Mesenchymal stem cell (in vitro differentiated cells and primary cell): ENCODE results near the gene CAMTA1.

Source experiments
- DNase-seq: peaks from one replicate; pipeline ENCODE4 v3.0.0-alpha.2; 2013
- H2AFZ ChIP-seq: one replicate; pipeline ENCODE4 v1.6.1; 2013; ENCODE audit warnings: low read depth, mild to moderate bottlenecking, control low read depth, inconsistent platforms, low read length, moderate library complexity
- H2AK5ac ChIP-seq: 2 replicates; pipeline ENCODE4 v1.6.1; 2013; ENCODE audit warnings: low read length, moderate library complexity, mild to moderate bottlenecking, inconsistent platforms; ENCODE audit not compliant: severe bottlenecking
- H2BK120ac ChIP-seq: one replicate; pipeline ENCODE4 v1.6.1; 2013; ENCODE audit warnings: low read depth, mild to moderate bottlenecking, inconsistent platforms, low read length, moderate library complexity
- H2BK12ac ChIP-seq, 2 experiments: one replicate each; pipeline ENCODE4 v1.6.1; 2013; ENCODE audit warnings: inconsistent platforms in 2 of 2, low read length in 2 of 2, mild to moderate bottlenecking in 2 of 2, moderate library complexity in 2 of 2, control low read depth in 1 of 2
- H2BK15ac ChIP-seq: one replicate; pipeline ENCODE4 v1.6.1; 2013; ENCODE audit warnings: mild to moderate bottlenecking, low read depth, inconsistent platforms; ENCODE audit not compliant: poor library complexity, severe bottlenecking
- H2BK5ac ChIP-seq: 2 replicates; pipeline ENCODE4 v1.6.1; 2013; ENCODE audit warnings: low read depth, mild to moderate bottlenecking, low read length, control low read depth, inconsistent platforms; ENCODE audit not compliant: poor library complexity, severe bottlenecking
- H3K14ac ChIP-seq, 2 experiments: one replicate each; pipeline ENCODE4 v1.6.1; 2013; ENCODE audit warnings: inconsistent platforms in 2 of 2, low read length in 2 of 2, control low read depth in 1 of 2, mild to moderate bottlenecking in 1 of 2, moderate library complexity in 1 of 2
- H3K18ac ChIP-seq, 2 experiments: one replicate each; pipeline ENCODE4 v1.6.1; 2013; ENCODE audit warnings: inconsistent platforms in 2 of 2, low read length in 2 of 2, control low read depth in 1 of 2, low read depth in 1 of 2, mild to moderate bottlenecking in 1 of 2
- H3K23ac ChIP-seq, 2 experiments: one replicate each; pipeline ENCODE4 v1.6.1; 2013; ENCODE audit warnings: inconsistent platforms in 2 of 2, low read length in 2 of 2, mild to moderate bottlenecking in 2 of 2, moderate library complexity in 2 of 2, control low read depth in 1 of 2
- H3K27ac ChIP-seq: 2 replicates; pipeline ENCODE4 v1.5.1; 2013; ENCODE audit warnings: mild to moderate bottlenecking, moderate library complexity, low read length, control low read depth, inconsistent platforms; ENCODE audit not compliant: poor library complexity, severe bottlenecking
- H3K27me3 ChIP-seq, 2 experiments: 2 replicates each; pipeline versions ENCODE4 v1.6.1 to v1.7.0; 2013; ENCODE audit warnings: low read length in 2 of 2, mild to moderate bottlenecking in 2 of 2, moderate library complexity in 2 of 2, control low read depth in 1 of 2, inconsistent platforms in 1 of 2; ENCODE audit not compliant: control insufficient read depth in 1 of 2, insufficient read depth in 1 of 2
- H3K36me3 ChIP-seq, 2 experiments: 2 replicates each; pipeline versions ENCODE4 v1.6.1 to v1.7.0; 2013; ENCODE audit warnings: low read length in 2 of 2, control low read depth in 1 of 2, inconsistent platforms in 1 of 2, low read depth in 1 of 2, mild to moderate bottlenecking in 1 of 2; ENCODE audit not compliant: insufficient read depth in 2 of 2, control insufficient read depth in 1 of 2
- H3K4ac ChIP-seq, 2 experiments: one replicate each; pipeline ENCODE4 v1.6.1; 2013; ENCODE audit warnings: inconsistent platforms in 2 of 2, low read length in 2 of 2, mild to moderate bottlenecking in 2 of 2, moderate library complexity in 2 of 2, control low read depth in 1 of 2, low read depth in 1 of 2
- H3K4me1 ChIP-seq: 2 replicates; pipeline ENCODE4 v1.6.1; 2013; ENCODE audit warnings: low read depth, low read length, control low read depth; ENCODE audit not compliant: control insufficient read depth, insufficient read depth
- H3K4me2 ChIP-seq: 2 replicates; pipeline ENCODE4 v1.6.1; 2013; ENCODE audit warnings: low read length, mild to moderate bottlenecking, inconsistent platforms; ENCODE audit not compliant: poor library complexity, severe bottlenecking
- H3K4me3 ChIP-seq, 2 experiments: 2 replicates each; pipeline versions ENCODE4 v1.5.1 to v1.7.0; 2013; ENCODE audit warnings: low read length in 2 of 2, mild to moderate bottlenecking in 2 of 2, control low read depth in 1 of 2, low read depth in 1 of 2; ENCODE audit not compliant: insufficient read depth in 1 of 2
- H3K79me1 ChIP-seq: replicated peaks from 2 replicates; pipeline ENCODE4 v1.6.1; 2013; ENCODE audit warnings: mild to moderate bottlenecking, control low read depth, low read length, inconsistent platforms; ENCODE audit not compliant: poor library complexity, severe bottlenecking
- H3K9ac ChIP-seq: 2 replicates; pipeline ENCODE4 v1.7.0; 2013; ENCODE audit warnings: mild to moderate bottlenecking, low read length, moderate library complexity
- H3K9me3 ChIP-seq: 2 replicates; pipeline ENCODE4 v1.7.0; 2013; ENCODE audit warnings: mild to moderate bottlenecking, low read length; ENCODE audit not compliant: control insufficient read depth
- H4K8ac ChIP-seq: one replicate; pipeline ENCODE4 v1.6.1; 2013; ENCODE audit warnings: inconsistent platforms, mild to moderate bottlenecking, low read length, moderate library complexity
- H4K91ac ChIP-seq: one replicate; pipeline ENCODE4 v1.6.1; 2013; ENCODE audit warnings: mild to moderate bottlenecking, low read length, inconsistent platforms
- WGBS: methylation state at CpG from one replicate; pipeline ENCODE4 v1.1.7; 2013; ENCODE audit warnings: mixed read lengths; 5-methylcytosine and 5-hydroxymethylcytosine counted together

Gene CAMTA1

GRCh38 chr1:7721940-7722669 is 936.9 kb downstream of the CAMTA1 start:
- Histone ChIP-seq H3K27me3 (peaks cover 0 to 61% of the 10 kb centered on the region in 2 experiments), H3K18ac (no peak overlapping the region), H3K9me3 (no peaks in the 10 kb centered on the region), H3K79me1 (no peaks in the 10 kb centered on the region), H3K23ac (no peak overlapping the region), H3K4me1 (peaks cover 3% of the 10 kb centered on the region), H2BK120ac (no peak overlapping the region), H3K14ac (no peak overlapping the region), H3K27ac (no peak overlapping the region), H2BK12ac (no peak overlapping the region), H4K8ac (no peak overlapping the region), H2AFZ (no peak overlapping the region), H2AK5ac (no peak overlapping the region), H3K9ac (no peak overlapping the region), H4K91ac (no peak overlapping the region), H3K4me2 (no peak overlapping the region), H3K4me3 (no peak overlapping the region), H3K4ac (no peak overlapping the region), H2BK15ac (no peak overlapping the region), H2BK5ac (no peak overlapping the region), H3K36me3 (no peaks in the 10 kb centered on the region)
- 69% methylated on average over 2 of the region's 5 CpGs for WGBS
- DNase-seq, result no peak

- Histone ChIP-seq H3K36me3 (no peaks in the 10 kb centered on the region), H2BK120ac (no peak overlapping the region), H3K14ac (no peak overlapping the region), H2AFZ (no peak overlapping the region), H3K4me2 (no peak overlapping the region), H3K27me3 (peaks cover 0 to 63% of the 10 kb centered on the region in 2 experiments), H2BK15ac (no peak overlapping the region), H3K4ac (no peak overlapping the region), H2BK5ac (no peak overlapping the region), H3K9ac (no peak overlapping the region), H3K23ac (no peak overlapping the region), H3K79me1 (no peaks in the 10 kb centered on the region), H4K8ac (no peak overlapping the region), H3K4me3 (no peak overlapping the region), H2BK12ac (no peak overlapping the region), H3K27ac (no peak overlapping the region), H2AK5ac (no peak overlapping the region), H3K4me1 (peaks cover 3% of the 10 kb centered on the region), H3K9me3 (no peaks in the 10 kb centered on the region), H3K18ac (no peak overlapping the region), H4K91ac (no peak overlapping the region)
- 100% methylated on average over 1 of the region's 2 CpGs for WGBS
- DNase-seq, result no peak
Measured at GRCh38 chr1:7722670-7723012, 937.4 kb downstream of the CAMTA1 start.

GRCh38 chr1:7726623-7727022 is 941.4 kb downstream of the CAMTA1 start:
- H3K36me3 ChIP-seq, result no peaks in the 10 kb centered on the region
- H3K27me3 ChIP-seq, result peaks cover 0 to 46% of the 10 kb centered on the region in 2 experiments
- no peak overlapping the region for H2BK120ac ChIP-seq
- H3K18ac ChIP-seq, result no peak overlapping the region
- no peak overlapping the region for H3K23ac ChIP-seq
- H4K8ac ChIP-seq, result no peak overlapping the region
- no peaks in the 10 kb centered on the region for H3K9me3 ChIP-seq
- no peak overlapping the region for H3K14ac ChIP-seq
- no peak overlapping the region for H3K4me3 ChIP-seq
- no peaks in the 10 kb centered on the region for H3K4me1 ChIP-seq
- H4K91ac ChIP-seq, result no peak overlapping the region
- no peaks in the 10 kb centered on the region for H3K79me1 ChIP-seq
- no peak overlapping the region for H2AFZ ChIP-seq
- H3K27ac ChIP-seq, result no peak overlapping the region
- no peak overlapping the region for H2BK5ac ChIP-seq
- H3K9ac ChIP-seq, result no peak overlapping the region
- DNase-seq, result no peak
- no peak overlapping the region for H2AK5ac ChIP-seq
- H3K4ac ChIP-seq, result no peak overlapping the region
- no peak overlapping the region for H2BK15ac ChIP-seq
- H3K4me2 ChIP-seq, result no peak overlapping the region
- H2BK12ac ChIP-seq, result no peak overlapping the region
- 92% methylated on average over 7 of the region's 7 CpGs for WGBS

GRCh38 chr1:7727809-7728471 is 942.7 kb downstream of the CAMTA1 start:
- H2BK5ac ChIP-seq, result no peak overlapping the region
- H4K91ac ChIP-seq, result no peak overlapping the region
- no peak overlapping the region for H3K4me2 ChIP-seq
- DNase-seq, result no peak
- no peak overlapping the region for H3K9ac ChIP-seq
- H3K18ac ChIP-seq, result no peak overlapping the region
- peak overlapping the region in 1 of 2 experiments; percentile 74 for H3K23ac ChIP-seq
- no peak overlapping the region for H2AFZ ChIP-seq
- H3K27ac ChIP-seq, result no peak overlapping the region
- H3K79me1 ChIP-seq, result no peaks in the 10 kb centered on the region
- H2AK5ac ChIP-seq, result no peak overlapping the region
- no peak overlapping the region for H3K4me3 ChIP-seq
- no peaks in the 10 kb centered on the region for H3K9me3 ChIP-seq
- peak overlapping the region in 1 of 2 experiments; percentile 35 for H3K14ac ChIP-seq
- H2BK15ac ChIP-seq, result no peak overlapping the region
- no peak overlapping the region for H2BK12ac ChIP-seq
- H3K27me3 ChIP-seq, result peaks cover 0 to 47% of the 10 kb centered on the region in 2 experiments
- no peak overlapping the region for H4K8ac ChIP-seq
- H3K4me1 ChIP-seq, result no peaks in the 10 kb centered on the region
- no peak overlapping the region for H3K4ac ChIP-seq
- no peak overlapping the region for H2BK120ac ChIP-seq
- H3K36me3 ChIP-seq, result no peaks in the 10 kb centered on the region
- 96% methylated on average over 14 of the region's 14 CpGs for whole genome bisulfite sequencing
